GM18505 (cell line): ENCODE results near the gene ANKRD26.

Experiments used
- ATAC-seq: cut with Tn5 transposase; IDR thresholded peaks from one replicate; pipeline ENCODE4 v1.9.1; 2021; ENCODE audit not compliant: unreplicated experiment
- POLR2A ChIP-seq: IDR thresholded peaks from 4 replicates; pipeline ENCODE4 v1.6.1; 2011; ENCODE audit warnings: borderline replicate concordance; ENCODE audit not compliant: insufficient read depth, insufficient read length; ENCODE audit errors: extremely low read depth

The ANKRD26 gene

GRCh38 chr10:27099916-27100812 is at the start of gene ANKRD26:
Gene ANKRD26 (minus strand): TSS chr10:27100494. CDS start chr10:27100326, 168 bp downstream.
- peak; percentile 88 for TF ChIP-seq POLR2A
- ATAC-seq = peak; percentile 83

DNA sequence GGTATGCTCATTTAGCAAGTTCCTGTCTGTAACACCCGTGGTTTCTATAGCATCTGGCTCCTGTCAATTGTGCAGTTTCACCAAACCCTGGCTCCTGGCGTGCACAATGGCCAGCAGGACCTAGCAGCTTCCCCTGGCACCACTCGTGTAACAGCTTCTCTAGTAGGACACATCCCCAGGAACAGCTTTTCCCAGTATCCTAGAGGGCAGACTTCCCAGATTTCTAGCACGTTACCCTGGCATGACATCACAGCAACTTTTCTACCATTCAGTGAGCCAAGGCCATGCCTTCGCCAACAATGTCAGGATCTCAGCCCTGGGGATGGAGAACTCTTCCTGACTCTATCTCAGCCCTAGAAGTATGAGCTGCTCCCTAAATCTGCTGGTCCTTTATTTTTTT is 47.4 kb upstream of the ANKRD26 start:
- ATAC-seq = no peak
- no peak for TF ChIP-seq POLR2A

DNA sequence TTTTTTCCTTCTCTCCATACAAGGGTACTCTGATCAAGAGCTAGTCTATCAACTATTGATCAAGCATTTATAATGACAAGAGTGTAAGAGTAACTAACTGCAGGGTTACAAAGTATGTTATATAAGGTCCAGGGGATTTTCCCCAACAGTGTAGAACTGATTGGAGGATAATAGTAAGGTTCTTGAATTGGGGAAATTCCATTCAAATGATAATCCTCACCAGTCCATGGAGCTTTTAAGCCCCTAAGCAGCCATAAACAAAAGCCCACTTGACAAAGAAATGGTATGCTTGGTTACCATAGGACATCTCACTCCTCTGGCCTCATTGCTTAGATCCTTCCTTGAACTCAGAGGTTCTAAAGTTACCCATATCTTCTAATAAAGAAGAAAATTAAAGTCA is 45.6 kb upstream of the ANKRD26 start:
- no peak for ATAC-seq
- TF ChIP-seq POLR2A = no peak

DNA sequence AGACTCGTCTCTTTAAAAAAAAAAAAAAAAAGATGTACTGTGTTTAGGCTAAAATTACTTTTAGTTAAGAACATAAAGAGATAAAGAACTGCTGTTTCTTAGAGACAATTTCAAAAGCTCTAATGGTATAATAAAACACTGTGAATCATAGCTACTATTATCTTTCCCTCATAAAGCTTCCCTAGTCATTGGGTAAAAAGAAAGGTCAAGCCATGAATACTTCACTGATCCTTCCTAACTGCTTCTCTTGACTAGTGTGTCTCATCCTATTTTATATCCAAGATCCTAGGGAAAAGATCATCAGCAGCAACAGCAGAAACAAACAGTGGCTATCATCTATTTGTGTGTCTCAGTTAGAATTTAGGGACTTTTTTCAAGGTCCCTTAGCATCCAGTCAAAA is 43.4 kb upstream of the ANKRD26 start:
- no peak for TF ChIP-seq POLR2A
- ATAC-seq = no peak

DNA sequence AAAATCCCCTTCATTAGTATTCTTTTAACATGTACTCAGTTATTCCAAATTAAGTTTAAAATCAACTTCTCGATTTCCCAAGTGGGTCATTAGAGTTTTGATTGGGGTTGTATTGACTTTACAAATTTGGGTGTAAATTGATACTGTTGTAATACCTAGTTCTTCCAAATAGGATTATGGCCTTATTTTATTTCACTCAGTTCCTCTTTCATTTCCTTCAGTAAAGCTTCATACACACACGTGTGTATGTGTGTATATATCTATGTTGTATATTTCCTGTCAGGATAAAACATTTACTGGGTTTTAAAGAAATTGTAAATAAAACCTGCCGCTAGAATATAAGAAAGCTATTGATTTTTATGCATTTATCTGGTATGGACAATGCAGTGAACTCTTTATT is 38.0 kb upstream of the ANKRD26 start:
- TF ChIP-seq POLR2A = no peak
- ATAC-seq = no peak

GRCh38 chr10:27134371-27134770 is 34.1 kb upstream of the ANKRD26 start:
- no peak for TF ChIP-seq POLR2A
- no peak for ATAC-seq

DNA sequence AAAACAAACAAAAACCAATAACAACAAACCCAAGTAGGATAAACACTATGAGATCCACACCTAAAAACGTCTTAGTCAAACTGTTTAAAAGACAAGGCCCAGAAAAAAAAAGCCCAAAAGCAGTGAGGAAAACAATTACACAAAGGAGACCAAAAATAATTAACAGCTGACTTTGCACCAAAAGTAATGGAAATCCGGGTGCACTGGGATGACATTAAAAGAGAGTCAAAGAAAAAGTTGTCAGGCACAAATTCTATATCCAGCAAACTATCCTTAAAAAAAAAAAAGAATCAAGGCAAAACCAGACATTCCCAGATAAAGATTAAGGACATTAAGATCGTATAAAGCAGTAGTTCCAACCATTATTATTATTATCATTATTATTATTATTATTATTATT is 7.9 kb upstream of the ANKRD26 start:
- no peak for ATAC-seq
- no peak for TF ChIP-seq POLR2A

DNA sequence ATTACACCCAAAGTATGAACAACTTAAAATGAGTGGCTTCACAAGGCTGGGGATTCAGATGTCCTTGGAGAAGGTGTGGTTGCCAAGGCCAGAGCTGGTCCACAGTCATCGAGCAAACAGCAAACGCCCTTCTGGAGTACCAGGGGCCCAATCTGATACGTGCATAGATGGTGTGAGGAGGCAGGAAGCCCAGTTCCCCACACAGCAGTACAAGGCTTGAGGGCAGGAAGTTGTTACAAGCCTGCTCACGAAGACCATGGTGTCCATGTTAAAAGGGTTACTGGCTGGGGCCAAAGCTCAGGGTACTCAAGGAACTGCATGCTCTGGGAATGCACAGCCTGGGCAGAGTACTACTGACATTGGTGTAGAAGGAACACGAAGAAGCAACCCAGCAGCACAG is 4.6 kb upstream of the ANKRD26 start:
- ATAC-seq = no peak
- TF ChIP-seq POLR2A = no peak

DNA sequence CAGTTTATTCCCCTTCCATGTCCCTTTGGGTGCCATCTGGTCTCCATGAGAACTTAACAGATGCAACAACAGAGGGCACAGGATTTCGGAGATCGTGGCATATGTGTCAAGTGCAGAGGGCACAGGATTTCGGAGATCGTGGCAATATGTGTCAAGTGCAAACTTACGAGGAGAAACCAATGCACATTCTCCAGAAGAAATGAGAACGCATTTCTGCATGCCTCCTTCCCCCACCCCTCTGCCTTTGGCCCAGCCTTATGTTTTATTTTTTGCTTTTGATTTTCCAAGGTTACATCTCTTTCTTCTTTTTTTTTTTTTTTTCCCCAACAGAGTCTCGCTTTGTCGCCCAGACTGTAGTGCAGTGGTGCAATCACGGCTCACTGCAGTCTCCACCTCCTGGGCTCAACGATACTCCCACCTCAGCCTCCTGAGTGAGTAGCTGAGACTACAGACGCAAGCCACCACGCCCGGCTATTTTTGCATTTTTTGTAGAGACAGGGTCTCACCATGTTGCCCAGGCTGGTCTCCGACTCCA is 586 bp upstream of the ANKRD26 start:
- ATAC-seq = no peak
- TF ChIP-seq POLR2A = no peak

DNA sequence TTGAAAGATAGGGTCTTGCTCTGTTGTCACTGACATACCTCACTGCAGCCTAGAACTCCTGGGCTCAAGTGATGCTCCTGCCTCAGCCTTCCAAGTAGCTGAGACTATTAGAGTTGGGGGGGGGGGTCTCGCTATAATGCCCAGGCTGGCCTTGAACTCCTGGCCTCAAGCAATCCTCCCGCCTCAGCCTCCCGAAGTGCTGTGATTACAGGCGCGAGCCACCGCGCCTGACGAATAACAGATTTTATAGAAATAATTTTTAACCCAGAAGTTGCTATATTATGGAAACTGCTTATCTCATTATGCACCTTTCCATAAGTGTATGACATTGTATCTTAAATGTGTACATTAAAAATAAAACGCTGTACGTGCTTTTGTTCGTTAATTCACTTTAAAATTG is 846 bp downstream of the ANKRD26 start:
- no peak for ATAC-seq
- no peak for TF ChIP-seq POLR2A

GRCh38 chr10:27088119-27089044 is 11.9 kb downstream of the ANKRD26 start:
- no peak for ATAC-seq
- no peak for TF ChIP-seq POLR2A

DNA sequence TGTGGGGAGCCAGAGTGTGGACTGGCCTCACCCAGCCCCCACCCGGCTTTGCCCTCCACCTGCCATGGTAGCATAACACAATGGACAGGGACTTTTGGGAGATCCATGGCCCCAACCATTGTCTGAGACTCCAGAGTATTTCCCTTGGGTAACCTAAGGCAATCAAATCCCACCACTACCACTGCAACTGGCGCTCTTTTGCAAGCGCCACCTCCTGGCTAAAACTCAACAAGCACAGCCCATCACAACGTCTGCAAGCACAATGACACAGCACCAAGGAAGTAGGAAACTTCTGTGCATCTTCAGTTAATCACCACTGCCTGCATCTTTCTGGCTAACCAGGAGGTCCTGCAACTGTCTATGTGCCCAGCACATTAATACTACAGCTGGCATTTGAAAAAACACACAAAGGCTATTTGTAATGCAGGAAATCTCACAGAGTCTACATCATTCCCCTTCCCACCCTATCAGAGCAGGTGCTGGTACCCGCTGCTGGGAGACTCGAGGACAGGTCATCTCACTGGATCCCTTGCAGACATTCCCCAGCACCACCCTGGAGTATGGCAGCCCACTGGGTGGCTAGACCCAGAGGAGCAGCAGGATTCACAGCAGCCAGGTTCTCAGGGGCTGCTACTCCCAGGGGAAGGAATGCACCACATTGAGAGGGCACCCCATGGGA is 27.7 kb downstream of the ANKRD26 start:
- no peak for ATAC-seq
- no peak for TF ChIP-seq POLR2A
